A549 (cell line): ENCODE measurements around the gene GAP43. TPM values are rescaled to one million over a fixed set of nuclear protein-coding genes. Genes with fewer than 3 reads are reported as not detected.

Experiments
- ATAC-seq, 2 experiments: fragments of 200-7000 bp in 1 of 2; fragments of >200 bp in 1 of 2; cut with Nextera tagmentation in 1 of 2; cut with Tn5 transposase in 1 of 2; 3 replicates each; pipeline versions ENCODE4 v1.8.0 to v1.9.1; 2018 to 2020; ENCODE audit warnings: mild to moderate bottlenecking in 1 of 2, moderate library complexity in 1 of 2
- CTCF ChIA-PET: fragments of 300-600 bp; sonication (Branson Sonifier 250); formaldehyde crosslinking; extraction: SDS; loops from one replicate; lab custom pipeline; 2021; ENCODE audit warnings: antibody characterized with exemption, inconsistent platforms; lab: Yijun Ruan, JAX
- POLR2A ChIA-PET: fragments of 350-600 bp; formaldehyde crosslinking; extraction: SDS; loops from one replicate; lab custom pipeline; 2021; ENCODE audit warnings: antibody characterized with exemption, inconsistent platforms; lab: Yijun Ruan, JAX
- DNase-seq, 2 experiments: peaks; one replicate each; pipeline versions ENCODE4 v3.0.0 to v3.0.0-alpha.2; 2011 to 2016; ENCODE audit warnings: low read depth in 1 of 2, low spot score in 1 of 2
- FAIRE-seq: peaks from 2 replicates; lab custom pipeline; 2011; peaks lifted over from hg19 to GRCh38; lab: Jason Lieb, UNC
- H3K27ac ChIP-seq, 2 experiments: fragments of >200 bp; sonication (Bioruptor Twin); formaldehyde crosslinking; 3 replicates each; pipeline ENCODE4 v1.5.1; 2016 to 2017
- H3K4me1 ChIP-seq: fragments of >200 bp; sonication (Bioruptor Twin); formaldehyde crosslinking; 3 replicates; pipeline ENCODE4 v1.6.1; 2016
- H3K4me2 ChIP-seq: fragments of >200 bp; sonication (Bioruptor Twin); formaldehyde crosslinking; 3 replicates; pipeline ENCODE4 v1.6.1; 2016
- H3K4me3 ChIP-seq: fragments of >200 bp; sonication (Bioruptor Twin); formaldehyde crosslinking; 3 replicates; pipeline ENCODE4 v1.5.1; 2016
- H3K9me3 ChIP-seq: fragments of >200 bp; sonication (Bioruptor Twin); formaldehyde crosslinking; 3 replicates; pipeline ENCODE4 v1.6.1; 2016
- CBX2 ChIP-seq: fragments of 200-600 bp; sonication (generic); IDR thresholded peaks from 2 replicates; pipeline ENCODE4 v1.6.1; 2016; ENCODE audit warnings: low read depth, mild to moderate bottlenecking, borderline replicate concordance
- CBX8 ChIP-seq: fragments of 200-600 bp; sonication (generic); IDR thresholded peaks from 2 replicates; pipeline ENCODE4 v1.6.1; 2016
- EHF ChIP-seq: fragments of 250-450 bp; sonication (Bioruptor Pico); IDR thresholded peaks from 2 replicates; pipeline ENCODE4 v1.5.0; 2020; ENCODE audit warnings: mild to moderate bottlenecking
- ESRRA ChIP-seq: fragments of 150-350 bp; IDR thresholded peaks from 2 replicates; pipeline ENCODE4 v1.6.1; 2014; ENCODE audit warnings: mild to moderate bottlenecking, low read length, borderline replicate concordance
- FOSL2 ChIP-seq, 2 experiments: fragments of 450-650 bp in 1 of 2; fragments of >200 bp in 1 of 2; sonication (Bioruptor Twin) in 1 of 2; formaldehyde crosslinking; IDR thresholded peaks; 2 replicates each; pipeline versions ENCODE4 v1.5.0 to v1.6.1; 2016 to 2020; ENCODE audit warnings: mild to moderate bottlenecking in 1 of 2, moderate library complexity in 1 of 2
- HOXA7 ChIP-seq: fragments of 250-450 bp; sonication (Bioruptor Pico); IDR thresholded peaks from 2 replicates; pipeline ENCODE4 v1.5.0; 2020; ENCODE audit warnings: mild to moderate bottlenecking, moderate library complexity
- HOXB13 ChIP-seq: fragments of 250-450 bp; sonication (Bioruptor Pico); IDR thresholded peaks from 2 replicates; pipeline ENCODE4 v1.5.0; 2020; ENCODE audit warnings: low read depth, mild to moderate bottlenecking, moderate library complexity
- HOXB5 ChIP-seq: fragments of 250-450 bp; sonication (Bioruptor Pico); IDR thresholded peaks from 2 replicates; pipeline ENCODE4 v1.5.0; 2020; ENCODE audit warnings: mild to moderate bottlenecking, moderate library complexity
- JUN ChIP-seq, 2 experiments: fragments of >200 bp; sonication (Bioruptor Twin); formaldehyde crosslinking; IDR thresholded peaks; 2 replicates in 1 of 2; 3 replicates in 1 of 2; pipeline ENCODE4 v1.6.1; 2016 to 2017
- MAFK ChIP-seq: fragments of 450-650 bp; IDR thresholded peaks from 2 replicates; pipeline ENCODE4 v1.6.1; 2014; ENCODE audit not compliant: partially characterized antibody
- MYC ChIP-seq: IDR thresholded peaks from 2 replicates; pipeline ENCODE4 v1.6.1; 2012; ENCODE audit warnings: mild to moderate bottlenecking, inconsistent platforms, low read length, improper control_type of control experiment, borderline replicate concordance
- NFE2L2 ChIP-seq: fragments of 150-350 bp; conservative IDR thresholded peaks from 2 replicates; pipeline ENCODE4 v1.6.1; 2014; ENCODE audit warnings: low read length
- NR3C1 ChIP-seq: fragments of >200 bp; sonication (Bioruptor Twin); formaldehyde crosslinking; IDR thresholded peaks from 3 replicates; pipeline ENCODE4 v1.6.1; 2017
- RAD21 ChIP-seq, 2 experiments: fragments of >200 bp in 1 of 2; sonication (Bioruptor Twin) in 1 of 2; formaldehyde crosslinking in 1 of 2; IDR thresholded peaks in 1 of 2; conservative IDR thresholded peaks in 1 of 2; 2 replicates in 1 of 2; 3 replicates in 1 of 2; pipeline ENCODE4 v1.6.1; 2012 to 2018; ENCODE audit warnings: inconsistent platforms in 1 of 2
- RARB ChIP-seq: fragments of 250-450 bp; sonication (Bioruptor Pico); IDR thresholded peaks from 2 replicates; pipeline ENCODE4 v1.8.0; 2021; ENCODE audit warnings: mild to moderate bottlenecking, moderate library complexity
- RCOR1 ChIP-seq: fragments of 150-350 bp; IDR thresholded peaks from 2 replicates; pipeline ENCODE4 v1.6.1; 2014; ENCODE audit warnings: antibody characterized with exemption, low read length, low read depth
- RNF2 ChIP-seq: fragments of 200-600 bp; sonication (generic); IDR thresholded peaks from 2 replicates; pipeline ENCODE4 v1.6.1; 2016; ENCODE audit warnings: low read depth, mild to moderate bottlenecking, antibody characterized with exemption, moderate library complexity, borderline replicate concordance
- SREBF2 ChIP-seq: fragments of 450-650 bp; IDR thresholded peaks from 2 replicates; pipeline ENCODE4 v1.6.1; 2014; ENCODE audit warnings: mild to moderate bottlenecking, moderate library complexity
- TP53 ChIP-seq: fragments of 250-450 bp; sonication (Bioruptor Pico); IDR thresholded peaks from 2 replicates; pipeline ENCODE4 v1.5.0; 2021; ENCODE audit warnings: mild to moderate bottlenecking, moderate library complexity
- ZC3H11A ChIP-seq: fragments of 450-650 bp; IDR thresholded peaks from 2 replicates; pipeline ENCODE4 v1.6.1; 2014; ENCODE audit warnings: antibody characterized with exemption, mild to moderate bottlenecking
- ZFP36 ChIP-seq: fragments of 450-650 bp; IDR thresholded peaks from 2 replicates; pipeline ENCODE4 v1.6.1; 2014; ENCODE audit warnings: borderline replicate concordance; ENCODE audit not compliant: partially characterized antibody
- WGBS: methylation state at CpG from one replicate; pipeline ENCODE4 v1.1.6; 2017; ENCODE audit errors: missing lambda C conversion rate; 5-methylcytosine and 5-hydroxymethylcytosine counted together
- polyA plus RNA-seq, 4 experiments: library from polyadenylated mRNA; depleted of rRNA in 3 of 4; stranded (reverse); fragments of >200 nt; fragmentation: RNase III in 1 of 4; extraction: RNeasy Plus Mini Kit Qiagen cat#74134 plus additional on column Dnase treatment in 1 of 4; gene quantifications; 2 replicates in 3 of 4; 3 replicates in 1 of 4; pipeline ENCODE4 v1.2.3, GENCODE V29; 2011 to 2017
- TF ChIP-seq, protein P1 (sequence below): fragments of 200-600 bp; sonication (generic); IDR thresholded peaks from 2 replicates; pipeline ENCODE4 v1.6.1; 2016; ENCODE audit warnings: antibody characterized with exemption, mild to moderate bottlenecking, moderate library complexity
- TF ChIP-seq, protein P2 (sequence below): fragments of 250-450 bp; sonication (Bioruptor Pico); IDR thresholded peaks from 2 replicates; pipeline ENCODE4 v1.5.0; 2020; ENCODE audit warnings: low read depth, mild to moderate bottlenecking, moderate library complexity

Gene GAP43
- polyA plus RNA-seq, 2 of the 4 experiments (the other 2 are of a cell fraction): not detected

DNA sequence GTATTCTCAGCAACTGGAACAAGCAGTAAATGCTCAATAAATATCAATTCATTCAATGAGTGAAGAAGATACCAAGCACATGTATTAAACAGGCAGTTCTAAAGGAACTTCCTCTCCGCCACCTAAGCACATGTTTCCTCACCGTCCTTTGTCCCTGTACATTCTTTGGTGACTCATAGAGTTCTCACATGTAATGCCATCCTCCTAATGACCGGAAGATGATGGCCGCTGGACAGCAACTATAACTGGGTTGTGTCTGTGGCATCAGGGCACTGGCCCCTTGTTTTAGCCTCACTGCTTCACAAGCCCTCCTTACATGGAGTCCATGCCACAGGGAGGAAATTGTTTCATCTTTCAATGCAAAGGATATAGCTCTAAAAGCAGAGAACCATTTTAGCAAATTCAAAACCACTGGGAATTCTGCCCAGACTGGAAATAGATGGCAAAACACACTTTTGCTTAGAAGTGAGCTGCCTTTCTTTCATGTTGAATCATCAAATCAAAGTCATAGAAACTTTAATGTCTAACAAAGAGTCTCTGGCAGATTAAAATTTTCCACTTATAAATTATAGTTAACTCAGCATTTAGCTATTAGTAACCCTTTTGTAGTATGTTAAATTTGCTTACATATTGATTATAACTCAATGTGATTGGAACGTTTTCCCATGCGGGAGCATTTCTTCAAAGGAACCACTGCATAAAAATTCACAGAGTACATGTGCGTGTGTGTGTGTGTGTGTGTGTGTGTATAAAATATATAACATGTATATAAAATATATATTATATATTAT, 74.1 kb downstream of the GAP43 start:
- POLR2A ChIA-PET: no interaction called here
- DNase-seq: no peak
- WGBS: 75% methylated on average over 7 of the region's 7 CpGs

DNA sequence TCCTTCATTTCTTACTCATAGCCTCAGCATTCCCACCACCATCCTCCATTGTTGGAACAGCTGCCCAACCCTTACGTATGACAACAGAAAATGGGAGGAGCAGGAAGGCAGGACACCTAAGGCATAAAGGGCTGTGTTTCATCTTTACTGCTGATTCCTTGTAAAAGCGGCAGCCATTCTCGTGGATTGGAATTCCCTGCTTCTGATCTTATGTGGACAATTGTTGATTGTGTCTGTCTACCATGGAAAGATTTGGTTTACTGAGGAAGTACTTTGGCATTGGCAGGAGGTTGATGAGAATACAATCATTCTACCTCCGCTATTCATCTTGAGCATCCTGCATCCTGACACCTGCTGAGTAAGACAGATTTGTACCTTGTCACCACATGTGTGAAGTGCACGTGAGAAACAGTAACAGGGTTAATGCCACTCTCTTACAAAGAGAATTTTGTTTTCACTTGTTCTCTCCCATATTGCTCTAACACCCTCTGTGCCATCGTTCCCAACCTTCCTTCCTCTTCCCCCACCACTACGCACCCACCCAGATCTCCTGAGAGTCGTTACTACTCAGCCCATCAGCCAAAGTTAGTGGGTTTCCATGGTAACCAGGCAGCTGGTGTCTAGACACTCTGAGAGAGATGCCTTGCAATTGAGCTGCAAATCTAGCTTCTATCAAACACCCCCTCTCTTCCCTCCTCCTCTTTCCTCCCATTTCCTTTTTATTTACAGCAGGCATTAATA, 75.7 kb downstream of the GAP43 start:
- 53% methylated on average over 8 of the region's 8 CpGs for WGBS
- ATAC-seq (no peak), FAIRE-seq (no peak), DNase-seq (no peak)
- H3K27ac ChIP-seq: no peak overlapping the region
- POLR2A ChIA-PET: no interaction called here
- H3K4me2 ChIP-seq: no peak overlapping the region
- H3K4me3 ChIP-seq: no peak overlapping the region
- H3K4me1 ChIP-seq: peaks cover 8% of the 10 kb centered on the region; the same call in 2 of the 3 replicates
- CTCF ChIA-PET: interaction anchor here (1.7 to 2.1 kb wide), 2 partner anchors 85 to 481 kb away, joined by 6 to 8 read pairs (median 8); no protein-coding TSS in a partner anchor
- H3K9me3 ChIP-seq: no peaks in the 10 kb centered on the region
- TF ChIP-seq RARB: no peak
- no peak for TF ChIP-seq MYC
- TF ChIP-seq CBX8: no peak
- TF ChIP-seq ESRRA: no peak
- no peak for TF ChIP-seq ZC3H11A
- TF ChIP-seq RCOR1: no peak
- no peak for TF ChIP-seq MAFK
- TF ChIP-seq RAD21 (conservative IDR thresholded peaks at IDR 0.05 in 1 of 2, IDR thresholded peaks at IDR 0.05 in 1 of 2): no peak
- no peak for TF ChIP-seq JUN (IDR thresholded peaks at IDR 0.05)
- TF ChIP-seq, protein P1, sequence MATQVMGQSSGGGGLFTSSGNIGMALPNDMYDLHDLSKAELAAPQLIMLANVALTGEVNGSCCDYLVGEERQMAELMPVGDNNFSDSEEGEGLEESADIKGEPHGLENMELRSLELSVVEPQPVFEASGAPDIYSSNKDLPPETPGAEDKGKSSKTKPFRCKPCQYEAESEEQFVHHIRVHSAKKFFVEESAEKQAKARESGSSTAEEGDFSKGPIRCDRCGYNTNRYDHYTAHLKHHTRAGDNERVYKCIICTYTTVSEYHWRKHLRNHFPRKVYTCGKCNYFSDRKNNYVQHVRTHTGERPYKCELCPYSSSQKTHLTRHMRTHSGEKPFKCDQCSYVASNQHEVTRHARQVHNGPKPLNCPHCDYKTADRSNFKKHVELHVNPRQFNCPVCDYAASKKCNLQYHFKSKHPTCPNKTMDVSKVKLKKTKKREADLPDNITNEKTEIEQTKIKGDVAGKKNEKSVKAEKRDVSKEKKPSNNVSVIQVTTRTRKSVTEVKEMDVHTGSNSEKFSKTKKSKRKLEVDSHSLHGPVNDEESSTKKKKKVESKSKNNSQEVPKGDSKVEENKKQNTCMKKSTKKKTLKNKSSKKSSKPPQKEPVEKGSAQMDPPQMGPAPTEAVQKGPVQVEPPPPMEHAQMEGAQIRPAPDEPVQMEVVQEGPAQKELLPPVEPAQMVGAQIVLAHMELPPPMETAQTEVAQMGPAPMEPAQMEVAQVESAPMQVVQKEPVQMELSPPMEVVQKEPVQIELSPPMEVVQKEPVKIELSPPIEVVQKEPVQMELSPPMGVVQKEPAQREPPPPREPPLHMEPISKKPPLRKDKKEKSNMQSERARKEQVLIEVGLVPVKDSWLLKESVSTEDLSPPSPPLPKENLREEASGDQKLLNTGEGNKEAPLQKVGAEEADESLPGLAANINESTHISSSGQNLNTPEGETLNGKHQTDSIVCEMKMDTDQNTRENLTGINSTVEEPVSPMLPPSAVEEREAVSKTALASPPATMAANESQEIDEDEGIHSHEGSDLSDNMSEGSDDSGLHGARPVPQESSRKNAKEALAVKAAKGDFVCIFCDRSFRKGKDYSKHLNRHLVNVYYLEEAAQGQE: no peak
- no peak for TF ChIP-seq NFE2L2
- no peak for TF ChIP-seq HOXA7
- no peak for TF ChIP-seq RNF2
- TF ChIP-seq NR3C1: no peak
- no peak for TF ChIP-seq HOXB5 (CRISPR knock-in tag)

More for the DNA sequence above, 74.1 kb downstream of the GAP43 start:
- ATAC-seq (no peak), FAIRE-seq (no peak)
- Histone ChIP-seq H3K4me3 (no peak overlapping the region), H3K4me2 (no peak overlapping the region), H3K9me3 (no peaks in the 10 kb centered on the region), H3K4me1 (peaks cover 15% of the 10 kb centered on the region; the same call in 2 of the 3 replicates), H3K27ac (no peak overlapping the region)
- TF ChIP-seq SREBF2 (no peak), HOXA7 (no peak), FOSL2 (IDR thresholded peaks at IDR 0.05) (no peak), FOSL2 (CRISPR knock-in tag; IDR thresholded peaks at IDR 0.05) (peak; percentile 6; the same call in 1 of the 2 replicates)
- CTCF ChIA-PET: interaction anchor here (1.1 to 2.1 kb wide), 3 partner anchors 87 to 480 kb away, joined by 3 to 8 read pairs (median 8); no protein-coding TSS in a partner anchor

DNA sequence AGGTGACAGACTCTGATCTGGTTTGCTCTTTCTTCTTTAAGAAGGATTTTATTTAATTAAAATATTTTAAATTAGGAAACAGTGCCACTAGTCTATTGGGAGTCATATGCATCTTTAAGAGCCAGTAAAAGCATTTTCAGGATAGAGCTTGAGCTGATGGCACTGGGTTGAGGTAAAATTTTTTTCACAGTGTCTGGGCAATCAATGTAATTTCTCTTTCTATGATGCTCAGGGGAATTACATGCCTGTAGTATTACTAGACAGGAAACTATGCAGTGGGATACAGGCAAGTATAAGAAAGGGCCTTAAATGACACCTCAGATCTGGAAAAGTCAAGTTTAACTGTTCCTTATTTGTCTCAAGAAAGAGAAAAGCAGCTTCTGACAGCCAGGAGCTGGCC, 76.4 kb downstream of the GAP43 start:
- no peaks in the 10 kb centered on the region for H3K9me3 ChIP-seq
- DNase-seq (no peak), ATAC-seq (no peak), FAIRE-seq (no peak)
- CTCF ChIA-PET: interaction anchor here (2.1 kb wide), 1 partner anchor 84 kb away, joined by 6 read pairs; no protein-coding TSS in a partner anchor
- TF ChIP-seq TP53 (CRISPR knock-in tag) (no peak), EHF (CRISPR knock-in tag) (no peak), HOXB13 (CRISPR knock-in tag) (no peak), NFE2L2 (no peak), CBX2 (no peak), HOXA7 (no peak), ZFP36 (no peak)
- TF ChIP-seq, protein P2, sequence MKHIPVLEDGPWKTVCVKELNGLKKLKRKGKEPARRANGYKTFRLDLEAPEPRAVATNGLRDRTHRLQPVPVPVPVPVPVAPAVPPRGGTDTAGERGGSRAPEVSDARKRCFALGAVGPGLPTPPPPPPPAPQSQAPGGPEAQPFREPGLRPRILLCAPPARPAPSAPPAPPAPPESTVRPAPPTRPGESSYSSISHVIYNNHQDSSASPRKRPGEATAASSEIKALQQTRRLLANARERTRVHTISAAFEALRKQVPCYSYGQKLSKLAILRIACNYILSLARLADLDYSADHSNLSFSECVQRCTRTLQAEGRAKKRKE (CRISPR knock-in tag): no peak
- H3K27ac ChIP-seq: no peak overlapping the region
- POLR2A ChIA-PET: no interaction called here
- peaks cover 7% of the 10 kb centered on the region; the same call in 2 of the 3 replicates for H3K4me1 ChIP-seq
- no peak overlapping the region for H3K4me3 ChIP-seq
- H3K4me2 ChIP-seq: no peak overlapping the region
